ENCODE results near the gene GRSF1. TPM values are rescaled to one million over a fixed set of nuclear protein-coding genes. Genes with fewer than 3 reads are reported as not detected.

The GRSF1 gene
- total RNA-seq, 1 experiment from 2014 or later, result 108 TPM

GRCh38 chr4:70855464-70855863 lies 15.8 kb upstream of the GRSF1 start:
- WGBS (ENCODE audit: extremely low coverage, insufficient read length, low lambda C conversion rate), result no CpG with 5 or more reads among the region's 2 CpGs
- Mint-ChIP-seq H3K4me3 (no peak overlapping the region), H3K27ac (no peak overlapping the region), H3K36me3 (ENCODE audit: insufficient read depth in 1 of 3, low read depth in 3 of 3) (no peaks in the 10 kb centered on the region; a peak in 1 of 7 replicates), H3K9me3 (no peaks in the 10 kb centered on the region), H3K4me1 (peaks cover 11% of the 10 kb centered on the region in 2 experiments), H3K27me3 (ENCODE audit: low read depth) (no peaks in the 10 kb centered on the region)
- Histone ChIP-seq H3T11ph (ENCODE audit: low read length) (no peak overlapping the region), H3K9me3 (ENCODE audit: control insufficient read depth, low read depth, low read length) (no peaks in the 10 kb centered on the region), H3K79me1 (ENCODE audit: insufficient read depth, low read depth, low read length, poor library complexity, severe bottlenecking) (no peaks in the 10 kb centered on the region), H3K27ac (ENCODE audit: insufficient read length, low read depth, low read length) (no peak overlapping the region), H3K4me2 (ENCODE audit: insufficient read depth, insufficient read length, low read length) (no peak overlapping the region), H2BK15ac (ENCODE audit: low read depth, low read length) (no peak overlapping the region), H2BK20ac (ENCODE audit: low read depth, low read length, poor library complexity, severe bottlenecking) (no peak overlapping the region), H2AFZ (ENCODE audit: low read length) (no peak overlapping the region), H3K18ac (ENCODE audit: insufficient read length, low read depth, low read length) (no peak overlapping the region), H3K4ac (ENCODE audit: low read depth, low read length) (no peak overlapping the region), H3K4me1 (ENCODE audit: insufficient read depth, low read length) (no peaks in the 10 kb centered on the region; the same call in 1 of the 2 replicates), H2AK5ac (ENCODE audit: insufficient read length, low read length) (no peak overlapping the region), H4K5ac (ENCODE audit: insufficient read length, low read depth, low read length) (no peak overlapping the region), H3K14ac (ENCODE audit: insufficient read depth, low read length) (no peak overlapping the region), H2BK120ac (ENCODE audit: low read depth, low read length, poor library complexity, severe bottlenecking) (no peak overlapping the region), H2BK5ac (ENCODE audit: insufficient read length, low read length) (no peak overlapping the region), H3K23ac (ENCODE audit: insufficient read length, low read depth, low read length) (no peak overlapping the region), H3K27me3 (ENCODE audit: insufficient read depth, low read length) (no peaks in the 10 kb centered on the region), H3K9ac (ENCODE audit: extremely low read depth, insufficient read length, low read length) (no peak overlapping the region), H3K79me2 (ENCODE audit: insufficient read depth, low read length) (no peaks in the 10 kb centered on the region), H4K20me1 (ENCODE audit: control insufficient read depth, insufficient read depth, insufficient read length) (no peaks in the 10 kb centered on the region), H3K23me2 (ENCODE audit: insufficient read length, low read depth, low read length, poor library complexity, severe bottlenecking) (no peaks in the 10 kb centered on the region), H2BK12ac (ENCODE audit: insufficient read length, low read depth, low read length) (no peak overlapping the region), H4K91ac (ENCODE audit: insufficient read length, low read depth, low read length) (no peak overlapping the region), H3K56ac (ENCODE audit: insufficient read length, low read depth, low read length) (no peak overlapping the region), H4K8ac (replicated peaks; ENCODE audit: insufficient read length, low read depth, low read length) (no peak overlapping the region)
- no peak for DNase-seq
- TF ChIP-seq, protein P1, sequence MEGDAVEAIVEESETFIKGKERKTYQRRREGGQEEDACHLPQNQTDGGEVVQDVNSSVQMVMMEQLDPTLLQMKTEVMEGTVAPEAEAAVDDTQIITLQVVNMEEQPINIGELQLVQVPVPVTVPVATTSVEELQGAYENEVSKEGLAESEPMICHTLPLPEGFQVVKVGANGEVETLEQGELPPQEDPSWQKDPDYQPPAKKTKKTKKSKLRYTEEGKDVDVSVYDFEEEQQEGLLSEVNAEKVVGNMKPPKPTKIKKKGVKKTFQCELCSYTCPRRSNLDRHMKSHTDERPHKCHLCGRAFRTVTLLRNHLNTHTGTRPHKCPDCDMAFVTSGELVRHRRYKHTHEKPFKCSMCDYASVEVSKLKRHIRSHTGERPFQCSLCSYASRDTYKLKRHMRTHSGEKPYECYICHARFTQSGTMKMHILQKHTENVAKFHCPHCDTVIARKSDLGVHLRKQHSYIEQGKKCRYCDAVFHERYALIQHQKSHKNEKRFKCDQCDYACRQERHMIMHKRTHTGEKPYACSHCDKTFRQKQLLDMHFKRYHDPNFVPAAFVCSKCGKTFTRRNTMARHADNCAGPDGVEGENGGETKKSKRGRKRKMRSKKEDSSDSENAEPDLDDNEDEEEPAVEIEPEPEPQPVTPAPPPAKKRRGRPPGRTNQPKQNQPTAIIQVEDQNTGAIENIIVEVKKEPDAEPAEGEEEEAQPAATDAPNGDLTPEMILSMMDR (conservative IDR thresholded peaks at IDR 0.05), result no peak
